Spleen (tissue), 11 donors: ENCODE measurements around the gene CRHBP. TPM values are rescaled to one million over a fixed set of nuclear protein-coding genes. Genes with fewer than 3 reads are reported as not detected.
"Not testable (repeated sequence)": the region's sequence is repeated elsewhere in the genome, so short reads cannot be mapped to it uniquely, and the experiment has no call there.

ENCODE experiments used
- DNase-seq: peaks from one replicate; pipeline ENCODE4 v3.0.0-alpha.2; 2020
- H3K27ac ChIP-seq, 8 donors: fragments of 200-600 bp; sonication (generic) in 7 of 8; 1 replicate in 4 of 8; 2 replicates in 4 of 8; pipeline versions ENCODE4 v1.5.0 to v1.8.0; 2016 to 2021; ENCODE audit warnings: inconsistent platforms in 4 of 8, mild to moderate bottlenecking in 4 of 8, moderate library complexity in 1 of 8
- H3K27me3 ChIP-seq, 7 donors: fragments of 200-600 bp; sonication (generic) in 6 of 7; replicated peaks in 1 of 7; 1 replicate in 4 of 7; 2 replicates in 3 of 7; pipeline versions ENCODE4 v1.5.0 to v1.8.0; 2016 to 2021; ENCODE audit warnings: inconsistent platforms in 3 of 7, mild to moderate bottlenecking in 1 of 7
- H3K36me3 ChIP-seq, 6 donors: fragments of 200-600 bp; sonication (generic) in 5 of 6; 1 replicate in 4 of 6; 2 replicates in 2 of 6; pipeline versions ENCODE4 v1.5.0 to v1.8.0; 2016 to 2021; ENCODE audit warnings: inconsistent platforms in 2 of 6
- H3K4me1 ChIP-seq, 6 donors: fragments of 200-600 bp; sonication (generic) in 5 of 6; 1 replicate in 3 of 6; 2 replicates in 3 of 6; pipeline versions ENCODE4 v1.5.0 to v1.8.0; 2016 to 2021; ENCODE audit warnings: inconsistent platforms in 3 of 6
- H3K4me3 ChIP-seq, 8 donors: fragments of 200-600 bp; sonication (generic) in 7 of 8; 1 replicate in 4 of 8; 2 replicates in 4 of 8; pipeline versions ENCODE4 v1.5.0 to v1.8.0; 2016 to 2021; ENCODE audit warnings: inconsistent platforms in 4 of 8, mild to moderate bottlenecking in 4 of 8, moderate library complexity in 2 of 8
- H3K9me3 ChIP-seq, 8 donors: fragments of 200-600 bp; sonication (generic) in 7 of 8; 1 replicate in 4 of 8; 2 replicates in 4 of 8; pipeline versions ENCODE4 v1.5.0 to v1.8.0; 2016 to 2021; ENCODE audit warnings: inconsistent platforms in 4 of 8
- POLR2A ChIP-seq, 3 donors: fragments of 450-650 bp; IDR thresholded peaks; one replicate each; pipeline ENCODE4 v1.5.1; 2017; ENCODE audit warnings: antibody characterized with exemption in 3 of 3, mild to moderate bottlenecking in 1 of 3
- POLR2AphosphoS5 ChIP-seq, 3 donors: sonication (generic); formaldehyde crosslinking; IDR thresholded peaks; one replicate each; pipeline ENCODE4 v1.5.1; 2017; ENCODE audit warnings: antibody characterized with exemption in 3 of 3
- WGBS, 5 donors: extraction: QIAGEN DNeasy Blood & Tissue Kit in 3 of 5; methylation state at CpG; one replicate each; pipeline versions ENCODE4 v1.1.5 to v1.1.7; 2013 to 2018; 5-methylcytosine and 5-hydroxymethylcytosine counted together
- intact Hi-C: fragments of 100-400 bp; cut with DNase I; formaldehyde crosslinking; loops from one replicate; pipeline ENCODE4 v1.15.0; 2023; ENCODE audit warnings: low total_unique reads
- polyA plus RNA-seq, 3 donors: library from polyadenylated mRNA; stranded (reverse); fragments of 200-250 nt; gene quantifications; one replicate each; pipeline ENCODE4 v1.2.1, GENCODE V29; 2013
- total RNA-seq, 7 donors: library from RNA; depleted of rRNA in 3 of 7; stranded (reverse); fragments of >200 nt in 3 of 7; fragmentation: NEBNext Ultra II Directional in 4 of 7; extraction: Animal tissue kit (Norgen Biotek cat#: 25700) in 4 of 7; gene quantifications; one replicate each; pipeline versions ENCODE4 v1.1.0 to v1.2.1, GENCODE V29; 2016 to 2021
- TF ChIP-seq, protein P1 (sequence below), 11 experiments: fragments of 200-600 bp in 7 of 11; fragments of 450-650 bp in 4 of 11; sonication (generic) in 4 of 11; IDR thresholded peaks in 8 of 11; conservative IDR thresholded peaks in 3 of 11; 1 replicate in 7 of 11; 2 replicates in 4 of 11; pipeline versions ENCODE4 v1.4.0 to v1.8.0; 2016 to 2021; ENCODE audit warnings: antibody characterized with exemption in 11 of 11, inconsistent platforms in 4 of 11, mild to moderate bottlenecking in 1 of 11
- donor health status: healthy with polysubstance abuse.
- donor health status: DM: no; HTN: no; CAD: no; lungs with moderate emphysema.
- donor health status: DM: no; HTN: no; CAD: no.
- donor health status: Bipolar disorder and iron deficiency.
- donor health status: healthy.
- donor health status: DM: no; HTN: no; CAD: no.
- donor health status: DM: yes; HTN: yes; CAD: no.

CRHBP gene
- total and polyA plus RNA-seq, 10 donors = 8.7 to 147 (median 47.9) TPM

DNA sequence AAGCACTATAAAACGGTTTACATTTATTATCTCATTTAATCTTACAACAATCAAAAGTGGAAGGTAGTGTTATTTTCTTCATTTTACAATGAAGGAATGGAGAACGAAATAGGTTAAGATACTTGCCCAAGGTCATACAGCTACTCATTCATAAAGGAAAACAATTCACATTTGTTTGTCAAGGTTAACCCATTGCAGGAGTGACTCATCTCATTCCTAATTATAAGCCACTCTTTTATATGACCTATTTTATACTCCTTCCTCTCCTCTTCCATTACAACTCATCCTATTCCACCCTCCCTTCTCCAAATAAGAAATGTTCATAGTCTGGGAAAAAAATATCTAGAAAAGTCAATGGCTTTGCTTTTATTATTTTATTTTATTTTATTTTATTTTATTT lies 29.6 kb downstream of the CRHBP start:
- DNase-seq = no peak
- Histone ChIP-seq H3K4me3 (no peak overlapping the region), H3K9me3 (no peaks in the 10 kb centered on the region), H3K27me3 (no peaks in the 10 kb centered on the region), H3K36me3 (no peaks in the 10 kb centered on the region), H3K27ac (no peak overlapping the region), H3K4me1 (no peaks in the 10 kb centered on the region)
- TF ChIP-seq, protein P1, sequence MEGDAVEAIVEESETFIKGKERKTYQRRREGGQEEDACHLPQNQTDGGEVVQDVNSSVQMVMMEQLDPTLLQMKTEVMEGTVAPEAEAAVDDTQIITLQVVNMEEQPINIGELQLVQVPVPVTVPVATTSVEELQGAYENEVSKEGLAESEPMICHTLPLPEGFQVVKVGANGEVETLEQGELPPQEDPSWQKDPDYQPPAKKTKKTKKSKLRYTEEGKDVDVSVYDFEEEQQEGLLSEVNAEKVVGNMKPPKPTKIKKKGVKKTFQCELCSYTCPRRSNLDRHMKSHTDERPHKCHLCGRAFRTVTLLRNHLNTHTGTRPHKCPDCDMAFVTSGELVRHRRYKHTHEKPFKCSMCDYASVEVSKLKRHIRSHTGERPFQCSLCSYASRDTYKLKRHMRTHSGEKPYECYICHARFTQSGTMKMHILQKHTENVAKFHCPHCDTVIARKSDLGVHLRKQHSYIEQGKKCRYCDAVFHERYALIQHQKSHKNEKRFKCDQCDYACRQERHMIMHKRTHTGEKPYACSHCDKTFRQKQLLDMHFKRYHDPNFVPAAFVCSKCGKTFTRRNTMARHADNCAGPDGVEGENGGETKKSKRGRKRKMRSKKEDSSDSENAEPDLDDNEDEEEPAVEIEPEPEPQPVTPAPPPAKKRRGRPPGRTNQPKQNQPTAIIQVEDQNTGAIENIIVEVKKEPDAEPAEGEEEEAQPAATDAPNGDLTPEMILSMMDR (IDR thresholded peaks at IDR 0.05 in 8 of 11, conservative IDR thresholded peaks at IDR 0.05 in 3 of 11) = no peak
- WGBS, 5 donors = 62 to 77% (median 71%) methylated on average over 2 of the region's 2 CpGs
- intact Hi-C loops = no loop called here

DNA sequence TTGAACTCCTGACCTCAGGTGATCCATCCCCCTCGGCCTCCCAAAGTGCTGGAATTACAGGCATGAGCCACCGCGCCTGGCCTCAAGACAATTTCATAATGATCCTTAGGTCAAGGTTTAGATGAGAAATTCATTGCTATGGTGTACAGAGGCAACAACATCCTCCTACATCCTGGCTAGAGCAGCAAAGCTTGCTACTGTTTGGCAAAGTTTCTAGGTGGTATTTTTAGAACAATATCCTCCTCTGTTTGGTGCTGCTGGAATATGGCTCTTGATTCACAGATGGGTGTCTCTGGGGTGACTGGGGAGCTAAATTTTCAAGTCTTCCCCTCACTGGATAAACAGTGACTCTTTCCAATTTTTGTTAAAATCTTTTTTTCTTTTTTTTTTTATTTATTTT lies 30.6 kb downstream of the CRHBP start:
- H3K4me1 ChIP-seq = no peaks in the 10 kb centered on the region
- DNase-seq = no peak
- H3K27me3 ChIP-seq = no peaks in the 10 kb centered on the region
- H3K27ac ChIP-seq = no peak overlapping the region
- 55 to 85% (median 74%) methylated on average over 3 of the region's 3 CpGs for WGBS, 5 donors
- intact Hi-C loops = no loop called here
- no peaks in the 10 kb centered on the region for H3K9me3 ChIP-seq
- no peaks in the 10 kb centered on the region for H3K36me3 ChIP-seq
- TF ChIP-seq POLR2A (IDR thresholded peaks at IDR 0.05) (no peak), POLR2AphosphoS5 (IDR thresholded peaks at IDR 0.05) (no peak)
- TF ChIP-seq, protein P1 (IDR thresholded peaks at IDR 0.05 in 8 of 11, conservative IDR thresholded peaks at IDR 0.05 in 3 of 11) = no peak
- no peak overlapping the region for H3K4me3 ChIP-seq

DNA sequence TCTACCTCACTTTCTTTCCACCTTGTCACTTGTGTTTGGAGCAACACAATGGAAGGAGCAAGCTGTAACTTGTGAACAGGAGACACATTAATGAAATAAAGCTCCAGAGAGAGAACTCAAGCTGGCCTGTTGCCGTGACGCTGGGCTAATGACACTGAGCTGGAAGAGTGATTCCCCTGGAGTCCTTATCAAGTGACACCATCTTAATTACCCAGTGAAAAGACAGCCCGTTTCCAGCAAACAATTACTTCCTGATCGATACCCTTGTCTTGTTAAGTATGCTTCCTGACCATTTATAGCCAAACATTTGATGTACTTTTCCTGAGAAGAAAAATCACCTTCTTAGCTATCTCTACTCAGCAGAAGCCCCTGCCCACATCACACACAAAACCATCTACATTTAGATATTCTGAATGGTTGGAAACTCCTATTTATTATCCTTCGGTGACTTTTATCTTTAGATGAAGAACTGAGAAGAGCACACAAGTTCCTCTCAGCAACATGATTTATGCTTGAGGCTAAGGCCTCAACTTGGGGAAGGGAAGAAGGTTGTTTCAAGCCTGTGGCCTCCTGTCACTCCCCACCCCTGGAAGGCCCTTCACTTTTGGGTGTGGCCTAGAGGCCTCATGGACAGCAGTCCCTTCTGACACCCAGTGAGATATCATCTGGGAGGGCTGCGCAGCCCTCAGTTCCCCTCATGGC lies 34.1 kb downstream of the CRHBP start:
- Histone ChIP-seq H3K9me3 (no peaks in the 10 kb centered on the region), H3K27me3 (no peaks in the 10 kb centered on the region), H3K36me3 (no peaks in the 10 kb centered on the region), H3K4me1 (no peaks in the 10 kb centered on the region), H3K27ac (no peak overlapping the region), H3K4me3 (no peak overlapping the region)
- intact Hi-C loops = no loop called here
- TF ChIP-seq, protein P1 (IDR thresholded peaks at IDR 0.05 in 8 of 11, conservative IDR thresholded peaks at IDR 0.05 in 3 of 11) = no peak
- TF ChIP-seq POLR2AphosphoS5 (IDR thresholded peaks at IDR 0.05) (no peak), POLR2A (IDR thresholded peaks at IDR 0.05) (no peak)
- whole genome bisulfite sequencing, 5 donors = 54 to 65% (median 63%) methylated on average over 6 of the region's 6 CpGs
- no peak for DNase-seq

DNA sequence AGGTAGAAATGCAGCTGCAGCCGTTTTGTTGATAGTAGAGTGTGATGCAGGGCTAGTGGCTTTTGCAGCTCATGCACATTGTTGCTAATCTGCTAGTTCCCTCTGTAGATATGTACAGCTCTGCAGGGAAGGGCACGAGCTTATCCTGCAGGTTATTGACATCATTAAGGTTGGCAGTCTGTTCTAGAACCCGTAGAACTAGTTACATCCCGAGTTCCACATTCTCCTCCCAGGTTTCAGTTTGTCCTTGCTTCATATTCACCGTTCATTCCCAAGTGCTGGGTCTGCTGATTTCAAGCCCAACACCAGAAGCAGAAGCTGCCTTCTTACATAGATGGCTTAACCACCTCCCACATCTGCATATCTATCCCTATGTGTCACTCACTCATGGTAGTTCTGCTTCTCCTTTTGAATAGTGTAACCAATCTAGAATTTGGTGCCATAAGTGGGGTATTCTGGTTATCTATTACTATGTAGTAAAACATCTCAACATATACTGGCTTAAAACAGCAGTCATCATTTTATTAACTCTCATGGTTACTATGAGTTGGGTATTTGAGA lies 38.1 kb downstream of the CRHBP start:
- H3K27ac ChIP-seq = no peak overlapping the region
- peaks cover 0 to 3% (median 0%) of the 10 kb centered on the region in 7 donors for H3K27me3 ChIP-seq
- no peaks in the 10 kb centered on the region for H3K9me3 ChIP-seq
- no peaks in the 10 kb centered on the region for H3K4me1 ChIP-seq
- intact Hi-C loops = no loop called here
- WGBS, 5 donors = 78 to 89% (median 82%) methylated on average over 5 of the region's 5 CpGs
- TF ChIP-seq POLR2A (IDR thresholded peaks at IDR 0.05) (no peak), POLR2AphosphoS5 (IDR thresholded peaks at IDR 0.05) (no peak)
- TF ChIP-seq, protein P1 (IDR thresholded peaks at IDR 0.05 in 8 of 11, conservative IDR thresholded peaks at IDR 0.05 in 3 of 11) = no peak
- no peak overlapping the region for H3K4me3 ChIP-seq
- H3K36me3 ChIP-seq = no peaks in the 10 kb centered on the region
- no peak for DNase-seq

DNA sequence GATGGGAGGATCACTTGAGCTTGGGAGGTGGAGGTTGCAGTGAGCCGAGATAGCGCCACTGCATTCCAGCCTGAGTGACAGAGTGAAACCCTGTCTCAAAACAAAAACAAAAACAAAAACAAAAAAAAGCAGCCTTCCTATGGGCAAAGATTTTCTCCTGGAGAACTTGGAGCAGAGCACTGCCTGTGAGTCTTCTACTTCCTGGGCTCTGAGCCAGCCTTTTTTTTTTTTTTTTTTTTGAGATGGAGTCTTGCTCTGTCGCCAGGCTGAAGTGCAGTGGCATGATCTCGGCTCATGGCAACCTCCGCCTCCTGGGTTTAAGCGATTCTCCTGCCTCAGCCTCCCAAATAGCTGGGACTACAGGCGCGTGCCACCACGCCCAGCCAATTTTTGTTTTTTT lies 40.6 kb downstream of the CRHBP start:
- intact Hi-C loops, H3K27me3 ChIP-seq, H3K27ac ChIP-seq, H3K4me3 ChIP-seq, H3K4me1 ChIP-seq, H3K36me3 ChIP-seq, DNase-seq, H3K9me3 ChIP-seq: not testable (repeated sequence)
- WGBS, 5 donors = 85 to 97% (median 93%) methylated on average over 9 of the region's 9 CpGs
